Endothelial cell of umbilical vein (primary cell): ENCODE measurements around the gene TFAM.

Experiments
- EZH2 ChIP-seq: IDR thresholded peaks from 2 replicates; pipeline ENCODE4 v1.6.1; 2012; ENCODE audit warnings: borderline replicate concordance, low read depth, mild to moderate bottlenecking, moderate library complexity, low read length, inconsistent platforms; ENCODE audit not compliant: severe bottlenecking
- FOS ChIP-seq: IDR thresholded peaks from 2 replicates; pipeline ENCODE4 v1.6.1; 2011; ENCODE audit warnings: mild to moderate bottlenecking, low read length, moderate library complexity, borderline replicate concordance; ENCODE audit not compliant: insufficient read depth
- MAX ChIP-seq: IDR thresholded peaks from 2 replicates; pipeline ENCODE4 v1.6.1; 2011; ENCODE audit not compliant: insufficient read depth, insufficient read length
- MYC ChIP-seq: IDR thresholded peaks from one replicate; pipeline ENCODE4 v1.6.1; 2011; ENCODE audit warnings: mild to moderate bottlenecking, low read depth, low read length
- POLR2A ChIP-seq: IDR thresholded peaks from 2 replicates; pipeline ENCODE4 v1.6.1; 2012; ENCODE audit warnings: low read depth, mild to moderate bottlenecking, control low read depth, low read length
- POLR2AphosphoS5 ChIP-seq: IDR thresholded peaks from 2 replicates; pipeline ENCODE4 v1.6.1; 2012; ENCODE audit warnings: low read depth, mild to moderate bottlenecking, control low read depth, low read length, moderate library complexity; ENCODE audit not compliant: insufficient read depth
- TF ChIP-seq, protein P1 (sequence below), 2 donors: IDR thresholded peaks; 1 replicate in 1 of 2; 2 replicates in 1 of 2; pipeline ENCODE4 v1.5.1; 2011; ENCODE audit warnings: low read length in 2 of 2, mild to moderate bottlenecking in 2 of 2, moderate library complexity in 2 of 2, control low read depth in 1 of 2, inconsistent platforms in 1 of 2, low read depth in 1 of 2; ENCODE audit not compliant: insufficient read depth in 1 of 2; ENCODE audit errors: extremely low read depth in 1 of 2

DNA sequence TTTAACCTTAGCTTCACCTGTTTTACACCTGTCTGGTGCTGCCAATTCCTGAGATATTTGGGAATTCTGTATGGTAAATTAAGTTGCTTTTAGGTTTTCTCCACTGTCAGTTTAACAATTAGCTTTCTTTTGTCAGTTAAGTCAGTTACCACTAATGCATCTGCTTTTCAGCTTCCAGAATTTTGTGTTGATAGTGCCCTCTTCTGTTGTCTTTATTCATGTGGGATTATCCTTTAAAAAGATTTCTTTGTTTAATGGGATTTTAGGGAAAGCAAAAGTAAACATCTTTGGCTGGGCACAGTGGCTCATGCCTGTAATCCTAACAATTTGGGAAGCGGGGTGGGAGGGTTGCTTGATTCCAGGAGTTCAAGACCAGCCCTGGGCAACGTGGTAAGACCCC is 8.1 kb downstream of the TFAM start:
- TF ChIP-seq FOS (no peak), POLR2AphosphoS5 (no peak), POLR2A (no peak), EZH2 (no peak), MAX (no peak), MYC (no peak)
- TF ChIP-seq, protein P1, sequence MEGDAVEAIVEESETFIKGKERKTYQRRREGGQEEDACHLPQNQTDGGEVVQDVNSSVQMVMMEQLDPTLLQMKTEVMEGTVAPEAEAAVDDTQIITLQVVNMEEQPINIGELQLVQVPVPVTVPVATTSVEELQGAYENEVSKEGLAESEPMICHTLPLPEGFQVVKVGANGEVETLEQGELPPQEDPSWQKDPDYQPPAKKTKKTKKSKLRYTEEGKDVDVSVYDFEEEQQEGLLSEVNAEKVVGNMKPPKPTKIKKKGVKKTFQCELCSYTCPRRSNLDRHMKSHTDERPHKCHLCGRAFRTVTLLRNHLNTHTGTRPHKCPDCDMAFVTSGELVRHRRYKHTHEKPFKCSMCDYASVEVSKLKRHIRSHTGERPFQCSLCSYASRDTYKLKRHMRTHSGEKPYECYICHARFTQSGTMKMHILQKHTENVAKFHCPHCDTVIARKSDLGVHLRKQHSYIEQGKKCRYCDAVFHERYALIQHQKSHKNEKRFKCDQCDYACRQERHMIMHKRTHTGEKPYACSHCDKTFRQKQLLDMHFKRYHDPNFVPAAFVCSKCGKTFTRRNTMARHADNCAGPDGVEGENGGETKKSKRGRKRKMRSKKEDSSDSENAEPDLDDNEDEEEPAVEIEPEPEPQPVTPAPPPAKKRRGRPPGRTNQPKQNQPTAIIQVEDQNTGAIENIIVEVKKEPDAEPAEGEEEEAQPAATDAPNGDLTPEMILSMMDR (IDR thresholded peaks at IDR 0.05; ENCODE audit: extremely low read depth in 1 of 2, insufficient read depth in 1 of 2, low read depth in 1 of 2, low read length in 2 of 2): no peak
